ENCODE results near the gene GPR183. TPM values are rescaled to one million over a fixed set of nuclear protein-coding genes. Genes with fewer than 3 reads are reported as not detected.

GPR183 gene
- total and polyA plus RNA-seq, 10 of the 15 experiments (the other 5 are each of a cell fraction or from before 2014, with no cell fraction given) = 134 to 669 (median 225) TPM

GRCh38 chr13:99265821-99266426 is 41.3 kb downstream of the GPR183 start (continued):
- TF ChIP-seq ZNF592 (IDR thresholded peaks at IDR 0.05) = peak; percentile 64; the same call in 1 of the 2 replicates
- TF ChIP-seq CREB1 (IDR thresholded peaks at IDR 0.05; ENCODE audit: low read depth) = no peak

GRCh38 chr13:99265162-99265800 is 41.9 kb downstream of the GPR183 start:
- Histone ChIP-seq H4K20me1 (ENCODE audit: control insufficient read depth, insufficient read depth) (no peaks in the 10 kb centered on the region), H3K4me1 (ENCODE audit: control insufficient read depth, insufficient read depth, low read length) (peaks cover 4% of the 10 kb centered on the region), H3K27ac (ENCODE audit: control insufficient read depth, insufficient read depth) (no peak overlapping the region), H3K9me3 (replicated peaks; ENCODE audit: control insufficient read depth, insufficient read depth, low read length) (no peaks in the 10 kb centered on the region), H3K79me2 (ENCODE audit: control insufficient read depth, insufficient read depth, low read length) (peaks cover 4% of the 10 kb centered on the region; the same call in 1 of the 2 replicates), H2AFZ (ENCODE audit: control insufficient read depth, low read depth, low read length) (no peak overlapping the region), H3K27me3 (replicated peaks in 1 of 2; ENCODE audit: control insufficient read depth in 2 of 2, insufficient read depth in 2 of 2, low read length in 1 of 2) (no peaks in the 10 kb centered on the region), H3K4me3 (no peak overlapping the region), H3K36me3 (ENCODE audit: control insufficient read depth in 2 of 2, insufficient read depth in 2 of 2, low read length in 1 of 2) (peaks cover 0 to 5% of the 10 kb centered on the region in 2 experiments; a peak in 2 of 4 replicates), H3K4me2 (ENCODE audit: control insufficient read depth, insufficient read depth) (no peak overlapping the region), H3K9ac (ENCODE audit: control insufficient read depth, insufficient read depth, low read length) (no peak overlapping the region)
- in situ Hi-C loops (cut with MboI) = loop anchor here (10.0 kb wide), 1 partner anchor 410 kb away; no protein-coding TSS in a partner anchor
- intact Hi-C loops (cut with micrococcal nuclease; ENCODE audit: unreplicated experiment) = loop anchor here (2.0 to 10.0 kb wide), 5 partner anchors 233 to 423 kb away; partner anchors contain the start of gene CLYBL
- ChIA-PET POLR2A (interaction anchor here (1.0 to 1.1 kb wide), 3 partner anchors 68 to 153 kb away, joined by 3 read pairs; no protein-coding TSS in a partner anchor), CTCF (interaction anchor here (0.7 to 12.3 kb wide), 48 partner anchors 9 to 425 kb away, joined by 3 to 470 read pairs (median 5); partner anchors contain the start of genes GPR18 and UBAC2), SMC1A (ENCODE audit: uncharacterized antibody, unreplicated experiment) (interaction anchor here (0.8 to 14.4 kb wide), 37 partner anchors 9 to 425 kb away, joined by 3 to 306 read pairs (median 5); partner anchors contain the start of genes GPR18, GPR183, TM9SF2 and UBAC2), RAD21 (ENCODE audit: unreplicated experiment) (interaction anchor here (0.6 to 12.6 kb wide), 35 partner anchors 8 to 1407 kb away, joined by 3 to 338 read pairs (median 4); partner anchors contain the start of genes GPR183 and UBAC2)
- 68% methylated on average over 8 of the region's 8 CpGs for WGBS (ENCODE audit: insufficient coverage, insufficient replicate concordance, low lambda C conversion rate, missing lambda C conversion rate)
- BruUV-seq (replicated peaks) = no TSS peak
- ATAC-seq = no peak
- DNase-seq (ENCODE audit: low read depth, low spot score) = no peak
- FAIRE-seq = no peak
- TF ChIP-seq USF2 (IDR thresholded peaks at IDR 0.05; ENCODE audit: borderline replicate concordance, low read depth, low read length) (no peak), PKNOX1 (IDR thresholded peaks at IDR 0.05) (no peak), CUX1 (IDR thresholded peaks at IDR 0.05; ENCODE audit: insufficient replicate concordance, low read depth, low read length) (no peak), NFYA (IDR thresholded peaks at IDR 0.05; ENCODE audit: borderline replicate concordance, low read depth, low read length) (no peak), CBFB (IDR thresholded peaks at IDR 0.05; ENCODE audit: low read depth) (no peak)

Measured in GM12878 (cell line).